ENCODE measurements around the gene METTL16. TPM values are rescaled to one million over a fixed set of nuclear protein-coding genes. Genes with fewer than 3 reads are reported as not detected.
A peak's percentile ranks its signal among the peaks of the same experiment; 100 is the strongest.

Gene METTL16
- polyA plus RNA-seq, 1 of the 3 experiments (the other 2 are of a cell fraction), result 8.1 TPM

- Histone ChIP-seq H3K36me3 (replicated peaks in 1 of 2; ENCODE audit: control insufficient read depth in 1 of 2, insufficient read depth in 2 of 2, low read length in 1 of 2) (peaks cover 5 to 41% of the 10 kb centered on the region in 2 experiments), H3K27me3 (ENCODE audit: insufficient read depth) (no peaks in the 10 kb centered on the region), H3F3A (replicated peaks; ENCODE audit: insufficient read depth) (peaks cover 10% of the 10 kb centered on the region), H3K4me3 (ENCODE audit: low read depth in 2 of 2, low read length in 1 of 2) (no peak overlapping the region), H3K9me3 (no peaks in the 10 kb centered on the region), H3K9me2 (no peaks in the 10 kb centered on the region), H3K9ac (no peak overlapping the region), H3K27ac (ENCODE audit: low read depth in 2 of 2, low read length in 1 of 2) (peak overlapping the region; percentile 27 to 97; a peak in 3 of 4 replicates), H4K20me1 (ENCODE audit: insufficient read depth) (no peaks in the 10 kb centered on the region), H3K4me1 (ENCODE audit: control insufficient read depth in 1 of 2, insufficient read depth in 2 of 2, low read depth in 1 of 2, low read length in 1 of 2) (peaks cover 0 to 56% of the 10 kb centered on the region in 2 experiments; a peak in 1 of 4 replicates), H3K4me2 (no peak overlapping the region), H3K79me2 (ENCODE audit: insufficient read depth) (no peaks in the 10 kb centered on the region), H2AFZ (ENCODE audit: low read depth) (no peak overlapping the region)
- ChIA-PET POLR2A (interaction anchor here (1.3 to 3.5 kb wide), 2 partner anchors 10 to 12 kb away, joined by 3 to 26 read pairs; no protein-coding TSS in a partner anchor), CTCF (interaction anchor here (1.2 to 26.4 kb wide), 3 partner anchors 12 to 29 kb away, joined by 3 to 654 read pairs (median 62); partner anchors contain the start of gene MNT)
- DNase-seq, result peak; percentile 85
- 62% methylated on average over 9 of the region's 16 CpGs for WGBS (ENCODE audit: low lambda C conversion rate)
- TF ChIP-seq FOXJ3 (CRISPR knock-in tag; IDR thresholded peaks at IDR 0.05), result no peak
- TF ChIP-seq SIN3A (IDR thresholded peaks at IDR 0.05; ENCODE audit: borderline replicate concordance, low read depth, low read length), result no peak
- peak; percentile 57 for TF ChIP-seq MXI1 (IDR thresholded peaks at IDR 0.05; ENCODE audit: low read depth, low read length)
- no peak for TF ChIP-seq NRF1 (IDR thresholded peaks at IDR 0.05; ENCODE audit: low read depth, low read length)
- no peak for TF ChIP-seq RCOR1 (IDR thresholded peaks at IDR 0.05; ENCODE audit: low read length)
- no peak for TF ChIP-seq JUND (IDR thresholded peaks at IDR 0.05)
- TF ChIP-seq EP300 (IDR thresholded peaks at IDR 0.05; ENCODE audit: borderline replicate concordance in 1 of 2, low read depth in 1 of 2, low read length in 1 of 2), result no peak
- TF ChIP-seq MAX (IDR thresholded peaks at IDR 0.05; ENCODE audit: low read depth), result no peak
- TF ChIP-seq MEF2A (IDR thresholded peaks at IDR 0.05; ENCODE audit: borderline replicate concordance, low read depth), result no peak
- TF ChIP-seq GATA2 (CRISPR knock-in tag; IDR thresholded peaks at IDR 0.05), result peak; percentile 80
- TF ChIP-seq USF1 (IDR thresholded peaks at IDR 0.05; ENCODE audit: borderline replicate concordance, low read depth), result no peak
- TF ChIP-seq FOSL2 (IDR thresholded peaks at IDR 0.05; ENCODE audit: borderline replicate concordance, low read depth), result no peak
- no peak for TF ChIP-seq YY1 (IDR thresholded peaks at IDR 0.05; ENCODE audit: low read depth)
- no peak for TF ChIP-seq SMC3 (IDR thresholded peaks at IDR 0.05; ENCODE audit: low read depth, low read length)
- TF ChIP-seq, protein P1, sequence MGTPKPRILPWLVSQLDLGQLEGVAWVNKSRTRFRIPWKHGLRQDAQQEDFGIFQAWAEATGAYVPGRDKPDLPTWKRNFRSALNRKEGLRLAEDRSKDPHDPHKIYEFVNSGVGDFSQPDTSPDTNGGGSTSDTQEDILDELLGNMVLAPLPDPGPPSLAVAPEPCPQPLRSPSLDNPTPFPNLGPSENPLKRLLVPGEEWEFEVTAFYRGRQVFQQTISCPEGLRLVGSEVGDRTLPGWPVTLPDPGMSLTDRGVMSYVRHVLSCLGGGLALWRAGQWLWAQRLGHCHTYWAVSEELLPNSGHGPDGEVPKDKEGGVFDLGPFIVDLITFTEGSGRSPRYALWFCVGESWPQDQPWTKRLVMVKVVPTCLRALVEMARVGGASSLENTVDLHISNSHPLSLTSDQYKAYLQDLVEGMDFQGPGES (IDR thresholded peaks at IDR 0.05; ENCODE audit: low read depth, low read length), result no peak
- TF ChIP-seq RFX5 (IDR thresholded peaks at IDR 0.05; ENCODE audit: low read length), result no peak
- TF ChIP-seq TAF1 (IDR thresholded peaks at IDR 0.05; ENCODE audit: borderline replicate concordance, low read depth, low read length), result no peak
Observed at GRCh38 chr17:2380226-2380922, 131.3 kb downstream of the METTL16 start.

All from SK-N-SH (cell line).